Coronary artery (tissue), 2 donors: ENCODE measurements around the gene TRIML1.
"Not testable (repeated sequence)": the region's sequence is repeated elsewhere in the genome, so short reads cannot be mapped to it uniquely, and the experiment has no call there.

Experiments used
- DNase-seq: peaks from one replicate; pipeline ENCODE4 v3.0.0-alpha.2; 2017; ENCODE audit warnings: low spot score
- H3K27ac ChIP-seq, 2 donors: fragments of 200-600 bp; sonication (generic); one replicate each; pipeline ENCODE4 v1.5.1; 2016 to 2019
- H3K4me3 ChIP-seq: fragments of 200-600 bp; sonication (generic); 2 replicates; pipeline ENCODE4 v1.5.1; 2016; ENCODE audit warnings: mild to moderate bottlenecking, moderate library complexity
- CTCF ChIP-seq: fragments of 200-600 bp; sonication (generic); IDR thresholded peaks from one replicate; pipeline ENCODE4 v1.5.1; 2019; ENCODE audit warnings: antibody characterized with exemption

TRIML1 gene

GRCh38 chr4:188147176-188147575, 7.9 kb downstream of the TRIML1 start:
- no peak overlapping the region for H3K27ac ChIP-seq
- H3K4me3 ChIP-seq: no peak overlapping the region
- no peak for DNase-seq
- TF ChIP-seq CTCF: no peak

GRCh38 chr4:188147776-188148175, 8.5 kb downstream of the TRIML1 start:
- no peak for TF ChIP-seq CTCF
- no peak for DNase-seq
- Histone ChIP-seq H3K4me3 (no peak overlapping the region), H3K27ac (no peak overlapping the region)

- no peak for TF ChIP-seq CTCF
- H3K4me3 ChIP-seq: no peak overlapping the region
- no peak for DNase-seq
- no peak overlapping the region for H3K27ac ChIP-seq
Observed at GRCh38 chr4:188154668-188155405, 15.6 kb downstream of the TRIML1 start.

- DNase-seq: no peak
- Histone ChIP-seq H3K4me3 (no peak overlapping the region), H3K27ac (no peak overlapping the region)
- no peak for TF ChIP-seq CTCF
Observed at GRCh38 chr4:188158336-188158735, 19.1 kb downstream of the TRIML1 start.

- not testable (repeated sequence) for DNase-seq, H3K27ac ChIP-seq, H3K4me3 ChIP-seq
Observed at GRCh38 chr4:188159513-188160226, 20.4 kb downstream of the TRIML1 start.

GRCh38 chr4:188160406-188160805, 21.2 kb downstream of the TRIML1 start:
- Histone ChIP-seq H3K27ac (no peak overlapping the region), H3K4me3 (no peak overlapping the region)
- DNase-seq: no peak
- TF ChIP-seq CTCF: no peak

- no peak for DNase-seq
- H3K4me3 ChIP-seq: no peak overlapping the region
- H3K27ac ChIP-seq: no peak overlapping the region
- TF ChIP-seq CTCF: no peak
Observed at GRCh38 chr4:188161167-188161566, 21.9 kb downstream of the TRIML1 start.
